HepG2 (cell line): ENCODE measurements around the gene NAB2. TPM values are rescaled to one million over a fixed set of nuclear protein-coding genes. Genes with fewer than 3 reads are reported as not detected.
A peak's percentile ranks its signal among the peaks of the same experiment; 100 is the strongest.

Source experiments
- CTCF ChIP-seq: sonication (generic); formaldehyde crosslinking; IDR thresholded peaks from 2 replicates; pipeline ENCODE4 v1.5.0; 2020; ENCODE audit warnings: mild to moderate bottlenecking, missing genetic modification reagents, moderate library complexity
- GATAD1 ChIP-seq: IDR thresholded peaks from 2 replicates; pipeline ENCODE4 v1.6.1; 2016; ENCODE audit warnings: missing genetic modification reagents, missing compliant biosample characterization
- IRF9 ChIP-seq: sonication (generic); formaldehyde crosslinking; IDR thresholded peaks from 2 replicates; pipeline ENCODE4 v1.8.0; 2022; ENCODE audit warnings: missing genetic modification reagents, mild to moderate bottlenecking, borderline replicate concordance
- PRPF4 ChIP-seq: fragments of 200-400 bp; formaldehyde crosslinking; IDR thresholded peaks from 2 replicates; pipeline ENCODE4 v1.6.1; 2016; ENCODE audit warnings: low read length, low read depth; ENCODE audit not compliant: poor library complexity, severe bottlenecking
- REPIN1 ChIP-seq: sonication (generic); formaldehyde crosslinking; IDR thresholded peaks from 2 replicates; pipeline ENCODE4 v1.8.0; 2022; ENCODE audit warnings: missing genetic modification reagents, low read depth, mild to moderate bottlenecking, borderline replicate concordance
- TCF7 ChIP-seq: sonication (generic); IDR thresholded peaks from 2 replicates; pipeline ENCODE4 v1.6.1; 2016; ENCODE audit warnings: antibody characterized with exemption, low read depth
- ZBTB40 ChIP-seq, 2 experiments: fragments of 450-650 bp in 1 of 2; sonication (generic) in 1 of 2; formaldehyde crosslinking in 1 of 2; IDR thresholded peaks; 2 replicates each; pipeline versions ENCODE4 v1.6.1 to v1.8.0; 2016 to 2022; ENCODE audit warnings: antibody characterized with exemption in 1 of 2, mild to moderate bottlenecking in 1 of 2, missing genetic modification reagents in 1 of 2
- ZC3H4 ChIP-seq: sonication (generic); formaldehyde crosslinking; IDR thresholded peaks from 2 replicates; pipeline ENCODE4 v1.4.0; 2020; ENCODE audit warnings: missing genetic modification reagents, borderline replicate concordance
- ZFP41 ChIP-seq: sonication (generic); formaldehyde crosslinking; IDR thresholded peaks from 2 replicates; pipeline ENCODE4 v1.4.0; 2020; ENCODE audit warnings: mild to moderate bottlenecking, missing genetic modification reagents, borderline replicate concordance
- ZNF124 ChIP-seq: sonication (generic); formaldehyde crosslinking; IDR thresholded peaks from 2 replicates; pipeline ENCODE4 v1.4.0; 2020; ENCODE audit warnings: missing genetic modification reagents
- ZNF24 ChIP-seq: fragments of 450-650 bp; IDR thresholded peaks from 2 replicates; pipeline ENCODE4 v1.6.1; 2017; ENCODE audit warnings: antibody characterized with exemption, mild to moderate bottlenecking
- ZNF496 ChIP-seq: sonication (generic); formaldehyde crosslinking; IDR thresholded peaks from 2 replicates; pipeline ENCODE4 v1.8.1; 2023; ENCODE audit warnings: mild to moderate bottlenecking, moderate library complexity, missing genetic modification reagents; ENCODE audit not compliant: insufficient replicate concordance
- ZNF672 ChIP-seq: sonication (generic); formaldehyde crosslinking; IDR thresholded peaks from 2 replicates; pipeline ENCODE4 v1.8.1; 2022; ENCODE audit warnings: missing genetic modification reagents
- ZNF737 ChIP-seq: sonication (generic); formaldehyde crosslinking; IDR thresholded peaks from 2 replicates; pipeline ENCODE4 v1.5.0; 2020; ENCODE audit warnings: missing genetic modification reagents, mild to moderate bottlenecking, borderline replicate concordance
- ZNF772 ChIP-seq: sonication (generic); formaldehyde crosslinking; IDR thresholded peaks from 2 replicates; pipeline ENCODE4 v1.5.0; 2020; ENCODE audit warnings: mild to moderate bottlenecking, missing genetic modification reagents
- polyA plus RNA-seq, 8 experiments: library from polyadenylated mRNA; depleted of rRNA in 3 of 8; stranded (reverse) in 7 of 8; unstranded in 1 of 8; fragments of >200 nt; fragmentation: Illumina TruSeq in 4 of 8; extraction: Trizol in 4 of 8; gene quantifications; 2 replicates each; pipeline versions ENCODE4 v1.2.1 to v1.2.3, GENCODE V29; 2011 to 2016; ENCODE audit warnings: low read depth in 4 of 8, missing spikeins in 1 of 8, mixed read lengths in 1 of 8; ENCODE audit not compliant: insufficient read depth in 1 of 8
- total RNA-seq, 5 experiments: library from RNA; depleted of rRNA; stranded (reverse); fragments of >200 nt; fragmentation: Illumina TruSeq; extraction: Trizol; gene quantifications; 2 replicates each; pipeline ENCODE4 v1.2.3, GENCODE V29; 2016; ENCODE audit warnings: low read depth in 1 of 5
- TF ChIP-seq, protein P1 (sequence below): IDR thresholded peaks from 2 replicates; pipeline ENCODE4 v1.6.1; 2012; ENCODE audit warnings: inconsistent platforms

NAB2 gene
- total and polyA plus RNA-seq, 2 of the 13 experiments (the other 11 are each of a cell fraction or from before 2014, with no cell fraction given) = 11.7 to 12.9 TPM

GRCh38 chr12:57127726-57128518, 39.0 kb downstream of the NAB2 start, which contains the start of gene LRP1 (continued):
- no peak for TF ChIP-seq ZBTB40 (IDR thresholded peaks at IDR 0.05)
- TF ChIP-seq ZBTB40 (CRISPR knock-in tag; IDR thresholded peaks at IDR 0.05) = peak; percentile 42; the same call in 1 of the 2 replicates
- 0 out of 2 replicates have a peak, but pooled peaks have one; percentile 40 for TF ChIP-seq ZNF737 (CRISPR knock-in tag)
- TF ChIP-seq, protein P1, sequence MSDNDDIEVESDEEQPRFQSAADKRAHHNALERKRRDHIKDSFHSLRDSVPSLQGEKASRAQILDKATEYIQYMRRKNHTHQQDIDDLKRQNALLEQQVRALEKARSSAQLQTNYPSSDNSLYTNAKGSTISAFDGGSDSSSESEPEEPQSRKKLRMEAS = peak; percentile 30
- TF ChIP-seq ZNF124 (CRISPR knock-in tag) = no peak
- TF ChIP-seq ZNF24 = no peak
- 0 out of 2 replicates have a peak, but pooled peaks have one; percentile 13 for TF ChIP-seq REPIN1 (CRISPR knock-in tag)
- TF ChIP-seq CTCF (CRISPR knock-in tag) = no peak
- TF ChIP-seq PRPF4 = no peak
- no peak for TF ChIP-seq IRF9
- no peak for TF ChIP-seq ZC3H4
- TF ChIP-seq ZNF672 (CRISPR knock-in tag) = no peak
- TF ChIP-seq ZFP41 = 0 out of 2 replicates have a peak, but pooled peaks have one; percentile 35
- TF ChIP-seq ZNF772 (CRISPR knock-in tag) = 0 out of 2 replicates have a peak, but pooled peaks have one; percentile 32
- TF ChIP-seq ZNF496 (CRISPR knock-in tag) = no peak
- TF ChIP-seq TCF7 = peak; percentile 43; the same call in 1 of the 2 replicates
- TF ChIP-seq GATAD1 (CRISPR knock-in tag) = 0 out of 2 replicates have a peak, but pooled peaks have one; percentile 1
